Breast epithelium (tissue), 4 donors: Measurements from ENCODE around the gene ABTB1. TPM values are rescaled to one million over a fixed set of nuclear protein-coding genes. Genes with fewer than 3 reads are reported as not detected.

Source experiments
- DNase-seq, 2 donors: peaks; one replicate each; pipeline ENCODE4 v3.0.0-alpha.2; 2019; ENCODE audit warnings: low spot score in 2 of 2
- H3K27ac ChIP-seq, 2 donors: fragments of 200-600 bp; sonication (generic) in 1 of 2; one replicate each; pipeline ENCODE4 v1.5.1; 2016 to 2019; ENCODE audit warnings: mild to moderate bottlenecking in 1 of 2
- H3K27me3 ChIP-seq, 2 donors: fragments of 200-600 bp; sonication (generic) in 1 of 2; one replicate each; pipeline versions ENCODE4 v1.5.1 to v1.6.0; 2017 to 2019; ENCODE audit warnings: control low read depth in 1 of 2, mild to moderate bottlenecking in 1 of 2
- H3K36me3 ChIP-seq: fragments of 200-600 bp; one replicate; pipeline ENCODE4 v1.5.1; 2019
- H3K4me1 ChIP-seq, 2 donors: fragments of 200-600 bp; sonication (generic); one replicate each; pipeline ENCODE4 v1.5.1; 2016 to 2019; ENCODE audit warnings: control low read depth in 1 of 2
- H3K4me3 ChIP-seq, 3 donors: fragments of 200-600 bp; sonication (generic); 1 replicate in 2 of 3; 2 replicates in 1 of 3; pipeline ENCODE4 v1.5.1; 2016 to 2019; ENCODE audit warnings: mild to moderate bottlenecking in 3 of 3, moderate library complexity in 2 of 3
- H3K9me3 ChIP-seq, 2 donors: fragments of 200-600 bp; sonication (generic) in 1 of 2; one replicate each; pipeline ENCODE4 v1.5.1; 2016 to 2019; ENCODE audit warnings: control low read depth in 1 of 2
- CTCF ChIP-seq, 3 donors: fragments of 450-650 bp; IDR thresholded peaks; one replicate each; pipeline ENCODE4 v1.5.1; 2016 to 2017; ENCODE audit warnings: antibody characterized with exemption in 3 of 3, mild to moderate bottlenecking in 3 of 3, moderate library complexity in 3 of 3
- POLR2A ChIP-seq: fragments of 450-650 bp; IDR thresholded peaks from one replicate; pipeline ENCODE4 v1.6.1; 2016; ENCODE audit warnings: antibody characterized with exemption, mild to moderate bottlenecking, moderate library complexity
- POLR2AphosphoS5 ChIP-seq, 3 donors: sonication (generic); formaldehyde crosslinking; IDR thresholded peaks; one replicate each; pipeline ENCODE4 v1.6.1; 2017; ENCODE audit warnings: antibody characterized with exemption in 3 of 3
- intact Hi-C: fragments of 100-400 bp; cut with DNase I; formaldehyde crosslinking; loops from one replicate; pipeline ENCODE4 v1.15.1; 2023; ENCODE audit warnings: low total_unique reads
- total RNA-seq, 3 donors: library from RNA; depleted of rRNA; stranded (reverse); fragments of >200 nt; gene quantifications; one replicate each; pipeline ENCODE4 v1.1.0, GENCODE V29; 2016

The ABTB1 gene
- total RNA-seq, 3 donors from 2014 or later: 32.0 to 43.6 (median 40.2) TPM

GRCh38 chr3:127663151-127663550, 9.6 kb upstream of the ABTB1 start:
- no peaks in the 10 kb centered on the region for H3K9me3 ChIP-seq
- TF ChIP-seq POLR2A (no peak), POLR2AphosphoS5 (IDR thresholded peaks at IDR 0.05) (no peak), CTCF (IDR thresholded peaks at IDR 0.05) (no peak)
- H3K4me3 ChIP-seq: no peak overlapping the region
- H3K4me1 ChIP-seq: no peaks in the 10 kb centered on the region
- H3K36me3 ChIP-seq: no peaks in the 10 kb centered on the region
- no peak for DNase-seq
- no peaks in the 10 kb centered on the region for H3K27me3 ChIP-seq
- no peak overlapping the region for H3K27ac ChIP-seq
- intact Hi-C loops: loop anchor here (10.0 kb wide), 1 partner anchor 312 kb away; no protein-coding TSS in a partner anchor

- Histone ChIP-seq H3K36me3 (no peaks in the 10 kb centered on the region), H3K4me1 (no peaks in the 10 kb centered on the region), H3K27ac (no peak overlapping the region), H3K4me3 (no peak overlapping the region), H3K9me3 (no peaks in the 10 kb centered on the region), H3K27me3 (no peaks in the 10 kb centered on the region)
- no peak for DNase-seq
- intact Hi-C loops: loop anchor here (10.0 kb wide), 1 partner anchor 310 kb away; no protein-coding TSS in a partner anchor
- TF ChIP-seq POLR2AphosphoS5 (IDR thresholded peaks at IDR 0.05) (no peak), CTCF (IDR thresholded peaks at IDR 0.05) (no peak), POLR2A (no peak)
Observed at GRCh38 chr3:127665165-127665564, 7.6 kb upstream of the ABTB1 start.

- no peak for DNase-seq
- TF ChIP-seq POLR2AphosphoS5 (IDR thresholded peaks at IDR 0.05) (no peak), POLR2A (no peak), CTCF (IDR thresholded peaks at IDR 0.05) (no peak)
Observed at GRCh38 chr3:127665586-127665985, 7.2 kb upstream of the ABTB1 start.

GRCh38 chr3:127666676-127667075, 6.1 kb upstream of the ABTB1 start:
- no peak for TF ChIP-seq CTCF (IDR thresholded peaks at IDR 0.05)
- Histone ChIP-seq H3K4me1 (peaks cover 0 to under 1% of the 10 kb centered on the region in 2 donors), H3K4me3 (no peak overlapping the region), H3K27ac (no peak overlapping the region), H3K9me3 (no peaks in the 10 kb centered on the region), H3K27me3 (no peaks in the 10 kb centered on the region), H3K36me3 (no peaks in the 10 kb centered on the region)
- intact Hi-C loops: loop anchor here (10.0 kb wide), 1 partner anchor 308 kb away; no protein-coding TSS in a partner anchor
- no peak for DNase-seq

More at GRCh38 chr3:127665586-127665985, 7.2 kb upstream of the ABTB1 start:
- H3K4me3 ChIP-seq: no peak overlapping the region
- no peaks in the 10 kb centered on the region for H3K36me3 ChIP-seq
- H3K27me3 ChIP-seq: no peaks in the 10 kb centered on the region
- no peaks in the 10 kb centered on the region for H3K4me1 ChIP-seq
- intact Hi-C loops: loop anchor here (10.0 kb wide), 1 partner anchor 309 kb away; no protein-coding TSS in a partner anchor
- H3K27ac ChIP-seq: no peak overlapping the region
- no peaks in the 10 kb centered on the region for H3K9me3 ChIP-seq

- DNase-seq: no peak
- intact Hi-C loops: loop anchor here (10.0 kb wide), 1 partner anchor 308 kb away; no protein-coding TSS in a partner anchor
- H3K9me3 ChIP-seq: no peaks in the 10 kb centered on the region
- H3K27me3 ChIP-seq: no peaks in the 10 kb centered on the region
- H3K36me3 ChIP-seq: no peaks in the 10 kb centered on the region
- TF ChIP-seq CTCF (IDR thresholded peaks at IDR 0.05) (no peak), POLR2A (no peak), POLR2AphosphoS5 (IDR thresholded peaks at IDR 0.05) (no peak)
- no peak overlapping the region for H3K4me3 ChIP-seq
- no peak overlapping the region for H3K27ac ChIP-seq
- peaks cover 0 to 3% of the 10 kb centered on the region in 2 donors for H3K4me1 ChIP-seq
Observed at GRCh38 chr3:127667119-127667681, 5.6 kb upstream of the ABTB1 start.
